HEK293 (cell line): ENCODE data around the gene RBM14.
A peak's percentile ranks its signal among the peaks of the same experiment; 100 is the strongest.

Experiments used
- CTCF ChIA-PET: fragments of 350-600 bp; formaldehyde crosslinking; extraction: SDS; loops from one replicate; lab custom pipeline; 2021; ENCODE audit warnings: antibody characterized with exemption; lab: Yijun Ruan, JAX
- POLR2A ChIA-PET: fragments of 300-600 bp; formaldehyde crosslinking; extraction: SDS; loops from one replicate; lab custom pipeline; 2020; ENCODE audit warnings: antibody characterized with exemption, inconsistent platforms; lab: Yijun Ruan, JAX
- H3K27ac ChIP-seq: fragments of 200-500 bp; sonication (Bioruptor generic); 2 replicates; pipeline ENCODE4 v1.5.1; 2014; ENCODE audit warnings: low read depth, low read length, control low read depth, inconsistent platforms; ENCODE audit errors: extremely low read depth
- H3K36me3 ChIP-seq, 2 experiments: fragments of 200-500 bp in 1 of 2; sonication (Bioruptor generic) in 1 of 2; 1 replicate in 1 of 2; 2 replicates in 1 of 2; pipeline ENCODE4 v1.5.1; 2014 to 2017; ENCODE audit warnings: inconsistent platforms in 2 of 2, low read length in 2 of 2; ENCODE audit not compliant: control insufficient read depth in 2 of 2, insufficient read depth in 1 of 2
- H3K4me1 ChIP-seq: fragments of 200-500 bp; sonication (Bioruptor generic); 2 replicates; pipeline ENCODE4 v1.5.1; 2014; ENCODE audit warnings: mild to moderate bottlenecking, low read length, inconsistent platforms; ENCODE audit not compliant: control insufficient read depth, insufficient read depth
- H3K4me3 ChIP-seq: 2 replicates; pipeline ENCODE4 v1.5.1; 2011; ENCODE audit warnings: low read depth, mild to moderate bottlenecking, control low read depth, low read length, moderate library complexity
- H3K9me3 ChIP-seq: fragments of 200-500 bp; sonication (Bioruptor generic); 2 replicates; pipeline ENCODE4 v1.5.1; 2014; ENCODE audit warnings: low read depth, low read length, inconsistent platforms; ENCODE audit not compliant: control insufficient read depth, insufficient read depth
- KLF16 ChIP-seq: fragments of 450-650 bp; formaldehyde crosslinking; IDR thresholded peaks from 2 replicates; pipeline ENCODE4 v1.5.1; 2017; ENCODE audit warnings: missing biosample characterization, missing genetic modification characterization
- KLF9 ChIP-seq: fragments of 450-650 bp; formaldehyde crosslinking; IDR thresholded peaks from 2 replicates; pipeline ENCODE4 v1.5.1; 2016; ENCODE audit warnings: missing biosample characterization, missing genetic modification characterization, low read depth
- MZF1 ChIP-seq: fragments of 450-650 bp; formaldehyde crosslinking; IDR thresholded peaks from 2 replicates; pipeline ENCODE4 v1.5.1; 2017; ENCODE audit warnings: missing biosample characterization, missing genetic modification characterization, borderline replicate concordance
- OSR2 ChIP-seq: fragments of 450-650 bp; formaldehyde crosslinking; IDR thresholded peaks from 2 replicates; pipeline ENCODE4 v1.5.1; 2016; ENCODE audit warnings: missing biosample characterization, missing genetic modification characterization
- PRDM1 ChIP-seq: fragments of 450-650 bp; formaldehyde crosslinking; IDR thresholded peaks from 2 replicates; pipeline ENCODE4; 2016; ENCODE audit warnings: missing biosample characterization, missing genetic modification characterization
- SALL2 ChIP-seq: fragments of 450-650 bp; formaldehyde crosslinking; IDR thresholded peaks from 2 replicates; pipeline ENCODE4 v1.5.0; 2017; ENCODE audit warnings: missing biosample characterization, mild to moderate bottlenecking, missing genetic modification characterization, borderline replicate concordance
- YY1 ChIP-seq: fragments of 450-650 bp; formaldehyde crosslinking; IDR thresholded peaks from 2 replicates; pipeline ENCODE4 v1.5.1; 2018; ENCODE audit warnings: missing biosample characterization, missing genetic modification characterization
- ZBTB17 ChIP-seq: fragments of 450-650 bp; formaldehyde crosslinking; IDR thresholded peaks from 2 replicates; pipeline ENCODE4 v1.5.1; 2016; ENCODE audit warnings: missing biosample characterization, missing genetic modification characterization
- ZBTB8A ChIP-seq: fragments of 450-650 bp; formaldehyde crosslinking; IDR thresholded peaks from 2 replicates; pipeline ENCODE4 v1.5.1; 2016; ENCODE audit warnings: missing biosample characterization, missing genetic modification characterization
- ZEB2 ChIP-seq: fragments of 450-650 bp; formaldehyde crosslinking; IDR thresholded peaks from 2 replicates; pipeline ENCODE4 v1.5.1; 2016; ENCODE audit warnings: missing biosample characterization, missing genetic modification characterization
- ZIC2 ChIP-seq: fragments of 450-650 bp; formaldehyde crosslinking; IDR thresholded peaks from 2 replicates; pipeline ENCODE4 v1.5.1; 2016; ENCODE audit warnings: missing biosample characterization, missing genetic modification characterization
- ZNF112 ChIP-seq: fragments of 450-650 bp; formaldehyde crosslinking; IDR thresholded peaks from 2 replicates; pipeline ENCODE4 v1.5.0; 2017; ENCODE audit warnings: missing biosample characterization, missing genetic modification characterization
- ZNF121 ChIP-seq: fragments of 450-650 bp; formaldehyde crosslinking; IDR thresholded peaks from 2 replicates; pipeline ENCODE4 v1.5.1; 2016; ENCODE audit warnings: missing biosample characterization, missing genetic modification characterization
- ZNF248 ChIP-seq: fragments of 450-650 bp; formaldehyde crosslinking; IDR thresholded peaks from 2 replicates; pipeline ENCODE4 v1.5.1; 2017; ENCODE audit warnings: missing biosample characterization, missing genetic modification characterization
- ZNF311 ChIP-seq: fragments of 450-650 bp; formaldehyde crosslinking; IDR thresholded peaks from 2 replicates; pipeline ENCODE4 v1.5.1; 2017; ENCODE audit warnings: missing biosample characterization, missing genetic modification characterization, borderline replicate concordance
- ZNF341 ChIP-seq: fragments of 450-650 bp; formaldehyde crosslinking; IDR thresholded peaks from 2 replicates; pipeline ENCODE4; 2016; ENCODE audit warnings: low read depth, missing biosample characterization, missing genetic modification characterization
- ZNF366 ChIP-seq: fragments of 450-650 bp; formaldehyde crosslinking; conservative IDR thresholded peaks from 2 replicates; pipeline ENCODE4 v1.5.1; 2016; ENCODE audit warnings: missing biosample characterization, missing genetic modification characterization
- ZNF521 ChIP-seq: fragments of 450-650 bp; formaldehyde crosslinking; IDR thresholded peaks from 2 replicates; pipeline ENCODE4 v1.5.1; 2017; ENCODE audit warnings: missing biosample characterization, mild to moderate bottlenecking, missing genetic modification characterization
- ZNF596 ChIP-seq: fragments of 450-650 bp; IDR thresholded peaks from 2 replicates; pipeline ENCODE4 v1.5.0; 2018; ENCODE audit warnings: missing biosample characterization, mild to moderate bottlenecking, missing genetic modification characterization, moderate library complexity
- ZNF677 ChIP-seq: fragments of 450-650 bp; IDR thresholded peaks from 2 replicates; pipeline ENCODE4 v1.5.0; 2018; ENCODE audit warnings: missing biosample characterization, mild to moderate bottlenecking, missing genetic modification characterization, moderate library complexity
- TF ChIP-seq, protein P1 (sequence below): fragments of 450-650 bp; formaldehyde crosslinking; IDR thresholded peaks from 2 replicates; pipeline ENCODE4 v1.5.1; 2017; ENCODE audit warnings: missing biosample characterization, missing genetic modification characterization
- TF ChIP-seq, protein P2 (sequence below): fragments of 450-650 bp; formaldehyde crosslinking; IDR thresholded peaks from 2 replicates; pipeline ENCODE4 v1.5.1; 2017; ENCODE audit warnings: missing biosample characterization, mild to moderate bottlenecking, missing genetic modification characterization, moderate library complexity
- TF ChIP-seq, protein P3 (sequence below): fragments of 450-650 bp; formaldehyde crosslinking; IDR thresholded peaks from 2 replicates; pipeline ENCODE4 v1.5.1; 2016; ENCODE audit warnings: missing biosample characterization, missing genetic modification characterization

Gene RBM14

DNA sequence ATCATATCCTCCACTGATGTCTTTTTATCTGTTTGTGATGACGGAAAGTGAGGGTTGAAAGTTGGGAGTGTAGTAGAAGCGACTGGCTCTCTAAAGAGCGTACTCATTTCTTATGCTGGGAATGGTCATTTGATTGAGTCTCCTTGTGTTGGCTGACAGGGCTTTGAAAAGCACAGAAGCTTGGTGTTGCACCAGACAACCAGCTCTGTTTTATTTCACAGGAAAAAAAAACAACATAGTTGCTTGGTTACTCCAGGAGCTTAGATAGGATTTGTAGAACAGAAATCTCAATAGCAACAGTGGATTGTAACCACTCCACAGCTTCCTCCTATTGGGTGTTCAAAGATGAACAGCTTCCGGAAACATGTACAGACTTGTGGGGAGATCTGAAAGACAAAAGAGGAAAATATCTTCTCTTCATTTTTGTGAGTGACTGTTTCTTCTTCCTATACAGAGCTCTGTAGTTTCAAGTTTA lies 2.7 kb downstream of the RBM14 start (continued):
- TF ChIP-seq ZNF596 (tag by site-specific recombination) (no peak), KLF9 (tag by site-specific recombination) (no peak), OSR2 (tag by site-specific recombination) (peak; percentile 11; the same call in 1 of the 2 replicates), SALL2 (tag by site-specific recombination) (no peak), ZBTB17 (tag by site-specific recombination) (peak; percentile 85), PRDM1 (tag by site-specific recombination) (peak; percentile 66), ZNF112 (tag by site-specific recombination) (no peak), YY1 (tag by site-specific recombination) (no peak), ZNF366 (0 out of 2 replicates have a peak, but pooled peaks have one; percentile 33)
- TF ChIP-seq, protein P1, sequence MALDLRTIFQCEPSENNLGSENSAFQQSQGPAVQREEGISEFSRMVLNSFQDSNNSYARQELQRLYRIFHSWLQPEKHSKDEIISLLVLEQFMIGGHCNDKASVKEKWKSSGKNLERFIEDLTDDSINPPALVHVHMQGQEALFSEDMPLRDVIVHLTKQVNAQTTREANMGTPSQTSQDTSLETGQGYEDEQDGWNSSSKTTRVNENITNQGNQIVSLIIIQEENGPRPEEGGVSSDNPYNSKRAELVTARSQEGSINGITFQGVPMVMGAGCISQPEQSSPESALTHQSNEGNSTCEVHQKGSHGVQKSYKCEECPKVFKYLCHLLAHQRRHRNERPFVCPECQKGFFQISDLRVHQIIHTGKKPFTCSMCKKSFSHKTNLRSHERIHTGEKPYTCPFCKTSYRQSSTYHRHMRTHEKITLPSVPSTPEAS (tag by site-specific recombination): no peak
- TF ChIP-seq, protein P2, sequence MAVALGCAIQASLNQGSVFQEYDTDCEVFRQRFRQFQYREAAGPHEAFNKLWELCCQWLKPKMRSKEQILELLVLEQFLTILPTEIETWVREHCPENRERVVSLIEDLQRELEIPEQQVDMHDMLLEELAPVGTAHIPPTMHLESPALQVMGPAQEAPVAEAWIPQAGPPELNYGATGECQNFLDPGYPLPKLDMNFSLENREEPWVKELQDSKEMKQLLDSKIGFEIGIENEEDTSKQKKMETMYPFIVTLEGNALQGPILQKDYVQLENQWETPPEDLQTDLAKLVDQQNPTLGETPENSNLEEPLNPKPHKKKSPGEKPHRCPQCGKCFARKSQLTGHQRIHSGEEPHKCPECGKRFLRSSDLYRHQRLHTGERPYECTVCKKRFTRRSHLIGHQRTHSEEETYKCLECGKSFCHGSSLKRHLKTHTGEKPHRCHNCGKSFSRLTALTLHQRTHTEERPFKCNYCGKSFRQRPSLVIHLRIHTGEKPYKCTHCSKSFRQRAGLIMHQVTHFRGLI (tag by site-specific recombination): no peak

DNA sequence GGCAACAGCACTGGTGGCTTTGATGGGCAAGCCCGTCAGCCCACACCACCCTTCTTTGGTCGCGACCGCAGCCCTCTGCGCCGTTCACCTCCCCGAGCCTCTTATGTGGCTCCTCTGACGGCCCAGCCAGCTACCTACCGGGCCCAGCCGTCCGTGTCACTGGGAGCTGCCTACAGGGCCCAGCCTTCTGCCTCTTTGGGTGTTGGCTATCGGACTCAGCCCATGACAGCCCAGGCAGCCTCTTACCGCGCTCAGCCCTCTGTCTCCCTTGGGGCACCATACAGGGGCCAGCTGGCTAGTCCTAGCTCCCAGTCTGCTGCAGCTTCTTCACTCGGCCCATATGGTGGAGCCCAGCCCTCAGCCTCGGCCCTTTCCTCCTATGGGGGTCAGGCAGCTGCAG lies 8.0 kb downstream of the RBM14 start:
- Histone ChIP-seq H3K9me3 (no peaks in the 10 kb centered on the region), H3K36me3 (peaks cover 15 to 96% of the 10 kb centered on the region in 2 experiments; a peak in 2 of 3 replicates), H3K4me1 (0 out of 2 replicates have a peak, but pooled peaks cover 3% of the 10 kb centered on the region), H3K27ac (no peak overlapping the region), H3K4me3 (no peak overlapping the region)
- TF ChIP-seq ZNF521 (tag by site-specific recombination) (no peak), ZNF121 (tag by site-specific recombination) (no peak), ZNF677 (tag by site-specific recombination) (no peak), ZIC2 (tag by site-specific recombination) (no peak), ZNF311 (tag by site-specific recombination) (no peak), ZNF248 (no peak), MZF1 (tag by site-specific recombination) (no peak), ZEB2 (no peak), KLF16 (tag by site-specific recombination) (no peak), ZNF341 (no peak), ZBTB8A (tag by site-specific recombination) (no peak)
- TF ChIP-seq, protein P3, sequence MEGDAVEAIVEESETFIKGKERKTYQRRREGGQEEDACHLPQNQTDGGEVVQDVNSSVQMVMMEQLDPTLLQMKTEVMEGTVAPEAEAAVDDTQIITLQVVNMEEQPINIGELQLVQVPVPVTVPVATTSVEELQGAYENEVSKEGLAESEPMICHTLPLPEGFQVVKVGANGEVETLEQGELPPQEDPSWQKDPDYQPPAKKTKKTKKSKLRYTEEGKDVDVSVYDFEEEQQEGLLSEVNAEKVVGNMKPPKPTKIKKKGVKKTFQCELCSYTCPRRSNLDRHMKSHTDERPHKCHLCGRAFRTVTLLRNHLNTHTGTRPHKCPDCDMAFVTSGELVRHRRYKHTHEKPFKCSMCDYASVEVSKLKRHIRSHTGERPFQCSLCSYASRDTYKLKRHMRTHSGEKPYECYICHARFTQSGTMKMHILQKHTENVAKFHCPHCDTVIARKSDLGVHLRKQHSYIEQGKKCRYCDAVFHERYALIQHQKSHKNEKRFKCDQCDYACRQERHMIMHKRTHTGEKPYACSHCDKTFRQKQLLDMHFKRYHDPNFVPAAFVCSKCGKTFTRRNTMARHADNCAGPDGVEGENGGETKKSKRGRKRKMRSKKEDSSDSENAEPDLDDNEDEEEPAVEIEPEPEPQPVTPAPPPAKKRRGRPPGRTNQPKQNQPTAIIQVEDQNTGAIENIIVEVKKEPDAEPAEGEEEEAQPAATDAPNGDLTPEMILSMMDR (tag by site-specific recombination): no peak
- ChIA-PET POLR2A (interaction anchor here (1.0 to 7.0 kb wide), 5 partner anchors 8 to 31 kb away, joined by 3 to 42 read pairs (median 3); partner anchors contain the start of genes RBM14 and RBM4), CTCF (interaction anchor here (0.5 to 1.7 kb wide), 2 partner anchors 31 to 342 kb away, joined by 4 read pairs; partner anchors contain the start of genes CCDC87 and CCS)
